Thoracic aorta (tissue), 2 donors: ENCODE measurements around the gene FSTL1. TPM values are rescaled to one million over a fixed set of nuclear protein-coding genes. Genes with fewer than 3 reads are reported as not detected.

Source experiments
- ATAC-seq: fragments of 150-250 bp; one replicate; pipeline ENCODE4 v1.8.0; 2017; ENCODE audit warnings: low read depth; ENCODE audit not compliant: insufficient number of reproducible peaks, low FRiP score
- DNase-seq: peaks from one replicate; pipeline ENCODE4 v3.0.0-alpha.2; 2020; ENCODE audit warnings: low spot score
- H3K27ac ChIP-seq, 2 donors: fragments of 200-600 bp; sonication (generic); 1 replicate in 1 of 2; 2 replicates in 1 of 2; pipeline ENCODE4 v1.5.1; 2016; ENCODE audit warnings: mild to moderate bottlenecking in 2 of 2, moderate library complexity in 2 of 2
- H3K27me3 ChIP-seq: fragments of 200-600 bp; sonication (generic); replicated peaks from 2 replicates; pipeline ENCODE4 v1.6.0; 2016; ENCODE audit warnings: mild to moderate bottlenecking; ENCODE audit not compliant: insufficient read depth
- H3K36me3 ChIP-seq: fragments of 200-600 bp; sonication (generic); one replicate; pipeline ENCODE4 v1.5.1; 2016
- H3K4me1 ChIP-seq, 2 donors: fragments of 200-600 bp; sonication (generic); 1 replicate in 1 of 2; 2 replicates in 1 of 2; pipeline versions ENCODE4 v1.5.1 to v1.6.0; 2016; ENCODE audit warnings: low read depth in 2 of 2, mild to moderate bottlenecking in 1 of 2; ENCODE audit not compliant: control insufficient read depth in 1 of 2
- H3K4me3 ChIP-seq: fragments of 200-600 bp; sonication (generic); 2 replicates; pipeline ENCODE4 v1.5.1; 2016; ENCODE audit warnings: mild to moderate bottlenecking
- H3K9me3 ChIP-seq: fragments of 200-600 bp; sonication (generic); 2 replicates; pipeline ENCODE4 v1.5.1; 2016
- CTCF ChIP-seq: fragments of 200-600 bp; sonication (generic); IDR thresholded peaks from one replicate; pipeline ENCODE4 v1.5.1; 2019; ENCODE audit warnings: antibody characterized with exemption
- total RNA-seq, 2 donors: library from RNA; depleted of rRNA; stranded (reverse); fragments of >200 nt; gene quantifications; one replicate each; pipeline versions ENCODE4 v1.1.0 to v1.2.3, GENCODE V29; 2016

FSTL1 gene
- total RNA-seq, 2 donors from 2014 or later, result 601 to 687 TPM

- H3K4me1 ChIP-seq, result no peaks in the 10 kb centered on the region
- no peaks in the 10 kb centered on the region for H3K27me3 ChIP-seq
- no peak overlapping the region for H3K27ac ChIP-seq
- no peak overlapping the region for H3K4me3 ChIP-seq
- ATAC-seq (no peak), DNase-seq (no peak)
- H3K9me3 ChIP-seq, result no peaks in the 10 kb centered on the region
- TF ChIP-seq CTCF, result no peak
- no peaks in the 10 kb centered on the region for H3K36me3 ChIP-seq
Observed at GRCh38 chr3:120368172-120368571, 82.6 kb downstream of the FSTL1 start.

- DNase-seq (no peak), ATAC-seq (no peak)
- Histone ChIP-seq H3K36me3 (no peaks in the 10 kb centered on the region), H3K9me3 (no peaks in the 10 kb centered on the region), H3K27me3 (no peaks in the 10 kb centered on the region), H3K4me3 (no peak overlapping the region), H3K4me1 (no peaks in the 10 kb centered on the region), H3K27ac (no peak overlapping the region)
- no peak for TF ChIP-seq CTCF
Observed at GRCh38 chr3:120364821-120365220, 86.0 kb downstream of the FSTL1 start.

GRCh38 chr3:120364101-120364500 lies 86.7 kb downstream of the FSTL1 start:
- DNase-seq (no peak), ATAC-seq (no peak)

GRCh38 chr3:120357807-120358206 lies 93.0 kb downstream of the FSTL1 start:
- Histone ChIP-seq H3K4me1 (no peaks in the 10 kb centered on the region), H3K27me3 (no peaks in the 10 kb centered on the region), H3K36me3 (no peaks in the 10 kb centered on the region), H3K27ac (no peak overlapping the region), H3K4me3 (no peak overlapping the region), H3K9me3 (no peaks in the 10 kb centered on the region)
- ATAC-seq, result no peak
- no peak for DNase-seq
- no peak for TF ChIP-seq CTCF

More at GRCh38 chr3:120364101-120364500, 86.7 kb downstream of the FSTL1 start:
- H3K4me3 ChIP-seq, result no peak overlapping the region
- no peak for TF ChIP-seq CTCF
- H3K4me1 ChIP-seq, result no peaks in the 10 kb centered on the region
- H3K27ac ChIP-seq, result no peak overlapping the region
- no peaks in the 10 kb centered on the region for H3K27me3 ChIP-seq
- H3K9me3 ChIP-seq, result no peaks in the 10 kb centered on the region
- H3K36me3 ChIP-seq, result no peaks in the 10 kb centered on the region

- H3K36me3 ChIP-seq, result no peaks in the 10 kb centered on the region
- H3K27me3 ChIP-seq, result no peaks in the 10 kb centered on the region
- no peak for TF ChIP-seq CTCF
- DNase-seq, result no peak
- H3K4me3 ChIP-seq, result no peak overlapping the region
- H3K27ac ChIP-seq, result no peak overlapping the region
- no peak for ATAC-seq
- H3K9me3 ChIP-seq, result no peaks in the 10 kb centered on the region
- H3K4me1 ChIP-seq, result peaks cover 8% of the 10 kb centered on the region in 2 donors
Observed at GRCh38 chr3:120355486-120355885, 95.3 kb downstream of the FSTL1 start.
